Mesothelial cell of epicardium (in vitro differentiated cells): ENCODE measurements around the gene CD52. TPM values are rescaled to one million over a fixed set of nuclear protein-coding genes. Genes with fewer than 3 reads are reported as not detected.

Experiments
- DNase-seq, 2 experiments: peaks; one replicate each; pipeline ENCODE4 v3.0.0; 2021; ENCODE audit warnings: low spot score in 2 of 2; ENCODE audit not compliant: unreplicated experiment in 2 of 2
- H3K27ac Mint-ChIP-seq: 2 replicates; pipeline ENCODE4 v1.8.0; 2021; ENCODE audit warnings: mixed read lengths
- H3K27me3 Mint-ChIP-seq: 2 replicates; pipeline ENCODE4 v1.8.0; 2021; ENCODE audit warnings: low read depth, mixed read lengths
- H3K36me3 Mint-ChIP-seq: 2 replicates; pipeline ENCODE4 v1.8.0; 2021; ENCODE audit warnings: mixed read lengths
- H3K4me1 Mint-ChIP-seq: 2 replicates; pipeline ENCODE4 v1.8.0; 2021; ENCODE audit warnings: mixed read lengths
- H3K4me3 Mint-ChIP-seq: 2 replicates; pipeline ENCODE4 v1.8.0; 2021; ENCODE audit warnings: mild to moderate bottlenecking, moderate library complexity, mixed read lengths
- H3K9me3 Mint-ChIP-seq: 2 replicates; pipeline ENCODE4 v1.8.0; 2021; ENCODE audit warnings: mixed read lengths
- total RNA-seq: library from RNA; stranded (reverse); gene quantifications from 3 replicates; pipeline ENCODE4 v1.2.1, GENCODE V29; 2021
- TF ChIP-seq, protein P1 (sequence below): fragments of 200-600 bp; sonication (generic); IDR thresholded peaks from one replicate; pipeline ENCODE4 v1.5.0; 2021; ENCODE audit warnings: antibody characterized with exemption; ENCODE audit not compliant: unreplicated experiment

The CD52 gene
- total RNA-seq, 1 donor from 2014 or later: 1.6 TPM

DNA sequence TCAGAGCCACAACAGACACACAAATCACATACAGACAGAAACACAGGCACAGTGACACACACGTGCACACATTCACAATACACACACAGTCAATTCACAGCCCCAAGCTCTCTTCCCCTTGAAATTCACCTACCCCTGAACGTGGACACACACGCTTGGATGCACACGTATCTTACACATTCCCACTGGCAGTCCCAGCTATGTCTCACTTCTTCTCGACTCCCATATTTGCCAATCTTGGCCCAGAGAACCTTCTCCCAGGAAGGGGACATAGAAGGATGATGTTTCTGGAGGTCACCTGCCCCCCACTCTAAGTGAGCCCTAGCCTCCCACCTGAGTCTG is 34.6 kb downstream of the CD52 start:
- no peaks in the 10 kb centered on the region for H3K36me3 Mint-ChIP-seq
- peak overlapping the region; percentile 3 for H3K27ac Mint-ChIP-seq
- H3K9me3 Mint-ChIP-seq: no peaks in the 10 kb centered on the region
- TF ChIP-seq, protein P1, sequence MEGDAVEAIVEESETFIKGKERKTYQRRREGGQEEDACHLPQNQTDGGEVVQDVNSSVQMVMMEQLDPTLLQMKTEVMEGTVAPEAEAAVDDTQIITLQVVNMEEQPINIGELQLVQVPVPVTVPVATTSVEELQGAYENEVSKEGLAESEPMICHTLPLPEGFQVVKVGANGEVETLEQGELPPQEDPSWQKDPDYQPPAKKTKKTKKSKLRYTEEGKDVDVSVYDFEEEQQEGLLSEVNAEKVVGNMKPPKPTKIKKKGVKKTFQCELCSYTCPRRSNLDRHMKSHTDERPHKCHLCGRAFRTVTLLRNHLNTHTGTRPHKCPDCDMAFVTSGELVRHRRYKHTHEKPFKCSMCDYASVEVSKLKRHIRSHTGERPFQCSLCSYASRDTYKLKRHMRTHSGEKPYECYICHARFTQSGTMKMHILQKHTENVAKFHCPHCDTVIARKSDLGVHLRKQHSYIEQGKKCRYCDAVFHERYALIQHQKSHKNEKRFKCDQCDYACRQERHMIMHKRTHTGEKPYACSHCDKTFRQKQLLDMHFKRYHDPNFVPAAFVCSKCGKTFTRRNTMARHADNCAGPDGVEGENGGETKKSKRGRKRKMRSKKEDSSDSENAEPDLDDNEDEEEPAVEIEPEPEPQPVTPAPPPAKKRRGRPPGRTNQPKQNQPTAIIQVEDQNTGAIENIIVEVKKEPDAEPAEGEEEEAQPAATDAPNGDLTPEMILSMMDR: no peak
- H3K27me3 Mint-ChIP-seq: peaks cover 4% of the 10 kb centered on the region
- H3K4me3 Mint-ChIP-seq: no peak overlapping the region
- H3K4me1 Mint-ChIP-seq: peaks cover 37% of the 10 kb centered on the region
- no peak for DNase-seq

DNA sequence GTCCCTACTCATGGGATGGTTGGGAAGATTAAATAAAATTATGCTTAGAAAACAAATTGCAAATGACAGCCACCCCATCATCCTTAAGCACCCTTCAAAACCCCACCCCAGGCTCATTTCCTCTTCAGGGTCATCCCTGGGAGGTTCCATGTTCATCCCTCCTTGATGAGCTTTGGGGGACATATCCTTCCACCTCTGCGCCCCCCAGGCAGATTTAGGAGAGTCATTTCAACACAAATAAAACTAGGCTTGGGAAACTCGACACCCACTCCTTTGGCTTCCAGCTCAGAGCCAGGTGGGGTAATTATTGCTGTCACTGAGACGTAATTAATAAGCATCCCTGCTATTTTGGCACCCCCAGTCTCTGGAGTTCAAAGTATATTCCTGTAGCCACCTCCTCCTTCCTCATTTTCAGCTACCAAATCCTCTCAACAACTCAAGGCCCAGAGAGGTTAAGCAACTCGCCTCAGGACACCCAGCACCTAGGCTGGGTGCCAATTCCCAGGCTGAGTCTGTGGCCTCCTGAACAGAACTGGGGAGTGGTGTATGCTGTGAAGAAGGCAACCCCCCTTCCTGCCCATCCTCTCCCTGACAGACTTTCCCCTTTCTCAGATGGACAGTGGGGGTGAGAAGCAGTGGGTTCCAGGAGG is 35.6 kb downstream of the CD52 start:
- H3K27ac Mint-ChIP-seq: peak overlapping the region; percentile 75

GRCh38 chr1:26353976-26354820 is 36.4 kb downstream of the CD52 start, which contains the start of gene CRYBG2:
Gene CRYBG2 (minus strand): TSS chr1:26354130. CDS start chr1:26346657, 7,473 bp downstream.
- H3K36me3 Mint-ChIP-seq: no peaks in the 10 kb centered on the region
- TF ChIP-seq, protein P1: no peak
- peaks cover 21% of the 10 kb centered on the region for H3K27me3 Mint-ChIP-seq
- peak within 1 kb of the TSS; percentile 75 for H3K27ac Mint-ChIP-seq
- peak within 1 kb of the TSS; percentile 28 for H3K4me3 Mint-ChIP-seq
- H3K4me1 Mint-ChIP-seq: peaks cover 41% of the 10 kb centered on the region
- no peaks in the 10 kb centered on the region for H3K9me3 Mint-ChIP-seq
- peak; percentile 60 to 70 for DNase-seq

More for the DNA sequence above, 35.6 kb downstream of the CD52 start:
- Mint-ChIP-seq H3K27me3 (peaks cover 13% of the 10 kb centered on the region), H3K4me3 (peak overlapping the region; percentile 28), H3K4me1 (peaks cover 38% of the 10 kb centered on the region), H3K36me3 (no peaks in the 10 kb centered on the region), H3K9me3 (no peaks in the 10 kb centered on the region)
- no peak for DNase-seq
- TF ChIP-seq, protein P1: no peak

GRCh38 chr1:26354972-26355371 is 37.2 kb downstream of the CD52 start:
- Mint-ChIP-seq H3K4me1 (peaks cover 41% of the 10 kb centered on the region), H3K27ac (no peak overlapping the region), H3K36me3 (no peaks in the 10 kb centered on the region), H3K4me3 (no peak overlapping the region), H3K27me3 (peaks cover 28% of the 10 kb centered on the region), H3K9me3 (no peaks in the 10 kb centered on the region)
- TF ChIP-seq, protein P1: no peak
- no peak for DNase-seq

GRCh38 chr1:26356106-26356505 is 38.3 kb downstream of the CD52 start:
- Mint-ChIP-seq H3K27me3 (peaks cover 40% of the 10 kb centered on the region), H3K27ac (no peak overlapping the region), H3K4me1 (peaks cover 47% of the 10 kb centered on the region), H3K36me3 (no peaks in the 10 kb centered on the region), H3K4me3 (no peak overlapping the region), H3K9me3 (no peaks in the 10 kb centered on the region)
- TF ChIP-seq, protein P1: no peak
- no peak for DNase-seq
